IMR-90 (cell line): ENCODE measurements around the gene PTPRN2. TPM values are rescaled to one million over a fixed set of nuclear protein-coding genes. Genes with fewer than 3 reads are reported as not detected.

Experiments used
- ATAC-seq: fragments of 200-7000 bp; cut with Tn5 transposase; 2 replicates; pipeline ENCODE4 v1.9.1; 2020; ENCODE audit warnings: low read depth, mild to moderate bottlenecking, moderate library complexity
- BruUV-seq: library from RNA; stranded (reverse); fragments of 400-500 nt; replicated peaks from 2 replicates; lab custom pipeline; 2021; lab: Mats Ljungman, UMichigan
- CTCF ChIA-PET: fragments of 300-600 bp; formaldehyde crosslinking; extraction: SDS; loops from one replicate; lab custom pipeline; 2021; ENCODE audit warnings: antibody characterized with exemption; lab: Yijun Ruan, JAX
- POLR2A ChIA-PET: fragments of 300-600 bp; sonication (Branson Sonifier 250); formaldehyde crosslinking; loops from one replicate; lab custom pipeline; 2022; ENCODE audit warnings: antibody characterized with exemption; ENCODE audit not compliant: unreplicated experiment; lab: Charles Lee
- DNase-seq: peaks from one replicate; pipeline ENCODE4 v3.0.0; 2013
- H2AFZ ChIP-seq: replicated peaks from 2 replicates; pipeline ENCODE3; 2013; ENCODE audit warnings: low read length, mild to moderate bottlenecking; ENCODE audit not compliant: poor library complexity
- H2AK5ac ChIP-seq: 2 replicates; pipeline ENCODE4 v1.6.1; 2013; ENCODE audit warnings: low read depth, low read length, inconsistent platforms
- H2AK9ac ChIP-seq: replicated peaks from 2 replicates; pipeline ENCODE3; 2013; ENCODE audit warnings: mild to moderate bottlenecking, low read depth, low read length, moderate library complexity; ENCODE audit not compliant: poor library complexity
- H2BK120ac ChIP-seq: 2 replicates; pipeline ENCODE4 v1.6.1; 2013; ENCODE audit warnings: low read depth, low read length, inconsistent platforms
- H2BK15ac ChIP-seq: 3 replicates; pipeline ENCODE4 v1.6.1; 2013; ENCODE audit warnings: low read depth, low read length, inconsistent platforms
- H2BK20ac ChIP-seq: 2 replicates; pipeline ENCODE4 v1.6.1; 2013; ENCODE audit warnings: low read depth, mild to moderate bottlenecking, inconsistent platforms, low read length, moderate library complexity
- H2BK5ac ChIP-seq: 2 replicates; pipeline ENCODE4 v1.6.1; 2013; ENCODE audit warnings: mild to moderate bottlenecking, low read depth, low read length, inconsistent platforms; ENCODE audit not compliant: poor library complexity, severe bottlenecking
- H3K14ac ChIP-seq: replicated peaks from 2 replicates; pipeline ENCODE4 v1.6.1; 2013; ENCODE audit warnings: low read depth, low read length, inconsistent platforms
- H3K18ac ChIP-seq: 2 replicates; pipeline ENCODE4 v1.6.1; 2013; ENCODE audit warnings: low read depth, low read length, control low read depth
- H3K23ac ChIP-seq: 2 replicates; pipeline ENCODE4 v1.6.1; 2013; ENCODE audit warnings: low read depth, low read length, inconsistent platforms
- H3K27ac ChIP-seq: 2 replicates; pipeline ENCODE4 v1.5.1; 2013; ENCODE audit warnings: mild to moderate bottlenecking, control low read depth, low read length; ENCODE audit not compliant: insufficient read depth
- H3K27me3 ChIP-seq: 2 replicates; pipeline ENCODE4 v1.6.1; 2013; ENCODE audit warnings: low read length; ENCODE audit not compliant: control insufficient read depth, insufficient read depth
- H3K36me3 ChIP-seq: 2 replicates; pipeline ENCODE4 v1.6.1; 2013; ENCODE audit warnings: low read length, mixed read lengths; ENCODE audit not compliant: control insufficient read depth, insufficient read depth
- H3K4ac ChIP-seq: 2 replicates; pipeline ENCODE4 v1.6.1; 2013; ENCODE audit warnings: low read depth, low read length, inconsistent platforms
- H3K4me1 ChIP-seq: 2 replicates; pipeline ENCODE4 v1.6.1; 2013; ENCODE audit warnings: low read length, mixed read lengths; ENCODE audit not compliant: control insufficient read depth, insufficient read depth
- H3K4me2 ChIP-seq: 2 replicates; pipeline ENCODE4 v1.6.1; 2013; ENCODE audit warnings: low read depth, mild to moderate bottlenecking, control low read depth, low read length, moderate library complexity
- H3K4me3 ChIP-seq: 2 replicates; pipeline ENCODE4 v1.5.1; 2013; ENCODE audit warnings: low read depth, mild to moderate bottlenecking, control low read depth, low read length, moderate library complexity; ENCODE audit not compliant: insufficient read depth
- H3K56ac ChIP-seq: 2 replicates; pipeline ENCODE4 v1.6.1; 2013; ENCODE audit warnings: low read length, inconsistent platforms; ENCODE audit not compliant: insufficient read depth; ENCODE audit errors: extremely low read depth
- H3K79me1 ChIP-seq, 2 experiments: 2 replicates each; pipeline ENCODE4 v1.6.1; 2013; ENCODE audit warnings: low read length in 2 of 2, inconsistent platforms in 1 of 2, low read depth in 1 of 2
- H3K9ac ChIP-seq: 2 replicates; pipeline ENCODE4 v1.6.1; 2013; ENCODE audit warnings: low read depth, low read length, control low read depth
- H3K9me1 ChIP-seq: 2 replicates; pipeline ENCODE4 v1.6.1; 2013; ENCODE audit warnings: low read length, inconsistent platforms; ENCODE audit not compliant: insufficient read depth
- H3K9me3 ChIP-seq: 2 replicates; pipeline ENCODE4 v1.6.1; 2013; ENCODE audit warnings: low read length; ENCODE audit not compliant: control insufficient read depth, insufficient read depth
- H4K20me1 ChIP-seq: 2 replicates; pipeline ENCODE4 v1.6.1; 2013; ENCODE audit warnings: low read length, inconsistent platforms; ENCODE audit not compliant: insufficient read depth
- H4K5ac ChIP-seq: 2 replicates; pipeline ENCODE4 v1.6.1; 2013; ENCODE audit warnings: mild to moderate bottlenecking, low read depth, low read length, control low read depth
- H4K8ac ChIP-seq, 2 experiments: 2 replicates each; pipeline ENCODE4 v1.6.1; 2013; ENCODE audit warnings: low read depth in 2 of 2, low read length in 2 of 2, control low read depth in 1 of 2, inconsistent platforms in 1 of 2
- H4K91ac ChIP-seq: 2 replicates; pipeline ENCODE4 v1.6.1; 2013; ENCODE audit warnings: low read depth, low read length, inconsistent platforms; ENCODE audit not compliant: insufficient read depth
- BHLHE40 ChIP-seq: fragments of 150-350 bp; IDR thresholded peaks from 2 replicates; pipeline ENCODE4 v1.6.1; 2016; ENCODE audit warnings: mild to moderate bottlenecking, low read depth, low read length
- CEBPB ChIP-seq: IDR thresholded peaks from 2 replicates; pipeline ENCODE4 v1.6.1; 2012; ENCODE audit warnings: low read depth, low read length, improper control_type of control experiment
- CHD1 ChIP-seq: IDR thresholded peaks from 2 replicates; pipeline ENCODE4 v1.6.1; 2012; ENCODE audit warnings: low read depth, low read length, improper control_type of control experiment
- FOS ChIP-seq: fragments of 150-350 bp; IDR thresholded peaks from 2 replicates; pipeline ENCODE4 v1.6.1; 2016; ENCODE audit warnings: low read depth, low read length
- MAFK ChIP-seq: IDR thresholded peaks from 2 replicates; pipeline ENCODE4 v1.6.1; 2012; ENCODE audit warnings: low read depth, low read length, improper control_type of control experiment
- MAZ ChIP-seq: IDR thresholded peaks from 2 replicates; pipeline ENCODE4 v1.6.1; 2012; ENCODE audit warnings: low read depth, mild to moderate bottlenecking, low read length, improper control_type of control experiment, moderate library complexity, borderline replicate concordance
- MXI1 ChIP-seq: IDR thresholded peaks from 2 replicates; pipeline ENCODE4 v1.6.1; 2012; ENCODE audit warnings: low read depth, mild to moderate bottlenecking, low read length, moderate library complexity, borderline replicate concordance
- NFE2L2 ChIP-seq: fragments of 150-350 bp; IDR thresholded peaks from 2 replicates; pipeline ENCODE4 v1.6.1; 2016; ENCODE audit warnings: low read depth, mild to moderate bottlenecking, low read length
- POLR2A ChIP-seq: IDR thresholded peaks from 2 replicates; pipeline ENCODE4 v1.6.1; 2012; ENCODE audit warnings: mild to moderate bottlenecking, low read depth, low read length
- RAD21 ChIP-seq: IDR thresholded peaks from 2 replicates; pipeline ENCODE4 v1.6.1; 2012; ENCODE audit warnings: low read length, improper control_type of control experiment
- RCOR1 ChIP-seq: IDR thresholded peaks from 2 replicates; pipeline ENCODE4 v1.6.1; 2012; ENCODE audit warnings: mild to moderate bottlenecking, low read length, improper control_type of control experiment; ENCODE audit not compliant: insufficient replicate concordance
- RFX5 ChIP-seq: IDR thresholded peaks from 2 replicates; pipeline ENCODE4 v1.8.0; 2012; ENCODE audit warnings: low read depth, mild to moderate bottlenecking, low read length, moderate library complexity
- SMC3 ChIP-seq: fragments of 150-350 bp; IDR thresholded peaks from 2 replicates; pipeline ENCODE4 v1.6.1; 2016; ENCODE audit warnings: low read depth, mild to moderate bottlenecking, antibody characterized with exemption, low read length, moderate library complexity
- WGBS, 2 experiments: methylation state at CpG; one replicate each; pipeline versions ENCODE4 v1.1.5 to v1.1.7; 2013; ENCODE audit warnings: missing lambda C conversion rate in 2 of 2; ENCODE audit not compliant: insufficient read length in 1 of 2; ENCODE audit errors: extremely low coverage in 2 of 2; 5-methylcytosine and 5-hydroxymethylcytosine counted together
- dilution Hi-C: fragments of 300-500 bp; cut with HindIII; formaldehyde crosslinking; loops from one replicate; pipeline ENCODE4 v1.14.3; 2018; ENCODE audit warnings: low sequenced_read_pairs; ENCODE audit not compliant: unreplicated experiment
- in situ Hi-C: fragments of 300-500 bp; cut with MboI; formaldehyde crosslinking; loops from 3 replicates; pipeline ENCODE4 v1.14.3; 2019; ENCODE audit warnings: low sequenced_read_pairs, inconsistent platforms, mixed read lengths
- intact Hi-C: fragments of 100-400 bp; cut with micrococcal nuclease; formaldehyde crosslinking; loops from 2 replicates; pipeline ENCODE4 v1.10.0; 2022
- polyA plus RNA-seq, 3 experiments: library from polyadenylated mRNA; depleted of rRNA; stranded (reverse); fragments of >200 nt; gene quantifications; 2 replicates each; pipeline ENCODE4 v1.2.3, GENCODE V29; 2012; ENCODE audit warnings: low replicate concordance in 1 of 3
- total RNA-seq: library from RNA; depleted of rRNA; stranded (reverse); fragments of >200 nt; gene quantifications from 2 replicates; pipeline ENCODE4 v1.2.3, GENCODE V29; 2012
- TF ChIP-seq, protein P1 (sequence below): fragments of 150-350 bp; IDR thresholded peaks from 2 replicates; pipeline ENCODE4 v1.6.1; 2016; ENCODE audit warnings: low read depth, mild to moderate bottlenecking, low read length, moderate library complexity, borderline replicate concordance
- TF ChIP-seq, protein P2 (sequence below): conservative IDR thresholded peaks from 2 replicates; pipeline ENCODE4 v1.5.1; 2012; ENCODE audit warnings: mild to moderate bottlenecking, low read depth, low read length, improper control_type of control experiment
- TF ChIP-seq, protein P3 (sequence below): fragments of 150-350 bp; IDR thresholded peaks from 2 replicates; pipeline ENCODE4 v1.6.1; 2017; ENCODE audit warnings: mild to moderate bottlenecking, antibody characterized with exemption, low read length, low read depth

Gene PTPRN2
- total and polyA plus RNA-seq, 2 of the 4 experiments (the other 2 are of a cell fraction), result 0.03 TPM; not detected in 1

DNA sequence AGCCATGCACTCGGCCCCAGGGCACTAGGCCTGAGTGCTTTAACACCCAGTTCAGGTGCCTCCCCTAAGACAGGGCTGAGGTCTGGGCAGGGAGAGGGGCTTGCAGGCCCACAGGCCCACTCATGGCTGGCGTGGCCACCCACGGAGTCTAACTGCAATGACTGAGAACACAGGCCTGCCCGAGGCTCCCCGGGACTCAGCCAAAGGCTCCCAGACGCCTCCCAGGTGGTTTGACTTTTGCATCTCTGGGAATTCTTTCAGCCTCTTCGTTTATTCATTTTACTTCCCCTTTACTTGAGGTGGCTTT lies 37.3 kb downstream of the PTPRN2 start:
- no peaks in the 10 kb centered on the region for H3K27me3 ChIP-seq
- 33% methylated on average over 3 of the region's 7 CpGs; no CpG with 5 or more reads in 1 of the 2 experiments for WGBS, 2 experiments
- H3K27ac ChIP-seq, result no peak overlapping the region
- CTCF ChIA-PET, result no interaction called here
- no peak overlapping the region for H3K4ac ChIP-seq
- H3K14ac ChIP-seq, result no peak overlapping the region
- no peak overlapping the region for H3K9ac ChIP-seq
- H2BK5ac ChIP-seq, result no peak overlapping the region
- dilution Hi-C loops, result no loop called here
- no peaks in the 10 kb centered on the region for H3K4me1 ChIP-seq
- no peak overlapping the region for H3K56ac ChIP-seq
- H3K36me3 ChIP-seq, result no peaks in the 10 kb centered on the region
- H3K9me3 ChIP-seq, result peaks cover 48% of the 10 kb centered on the region
- no peak overlapping the region for H2BK20ac ChIP-seq
- no peak overlapping the region for H3K18ac ChIP-seq
- no peak overlapping the region for H4K8ac ChIP-seq
- no peak overlapping the region for H3K4me2 ChIP-seq
- H2AK5ac ChIP-seq, result no peak overlapping the region
- no peak overlapping the region for H2BK120ac ChIP-seq
- no peaks in the 10 kb centered on the region for H3K79me1 ChIP-seq
- ATAC-seq, result no peak
- H3K23ac ChIP-seq, result no peak overlapping the region
- no peak overlapping the region for H3K4me3 ChIP-seq
- H4K20me1 ChIP-seq, result no peaks in the 10 kb centered on the region
- intact Hi-C loops, result no loop called here
- no peak overlapping the region for H2AFZ ChIP-seq
- no peak overlapping the region for H2BK15ac ChIP-seq
- no TSS peak for BruUV-seq
- no peak overlapping the region for H4K5ac ChIP-seq
- no peaks in the 10 kb centered on the region for H3K9me1 ChIP-seq
- H4K91ac ChIP-seq, result no peak overlapping the region
- no peak for DNase-seq
- no peak for TF ChIP-seq MAFK
- no peak for TF ChIP-seq MAZ
- TF ChIP-seq RFX5, result no peak
- TF ChIP-seq, protein P1, sequence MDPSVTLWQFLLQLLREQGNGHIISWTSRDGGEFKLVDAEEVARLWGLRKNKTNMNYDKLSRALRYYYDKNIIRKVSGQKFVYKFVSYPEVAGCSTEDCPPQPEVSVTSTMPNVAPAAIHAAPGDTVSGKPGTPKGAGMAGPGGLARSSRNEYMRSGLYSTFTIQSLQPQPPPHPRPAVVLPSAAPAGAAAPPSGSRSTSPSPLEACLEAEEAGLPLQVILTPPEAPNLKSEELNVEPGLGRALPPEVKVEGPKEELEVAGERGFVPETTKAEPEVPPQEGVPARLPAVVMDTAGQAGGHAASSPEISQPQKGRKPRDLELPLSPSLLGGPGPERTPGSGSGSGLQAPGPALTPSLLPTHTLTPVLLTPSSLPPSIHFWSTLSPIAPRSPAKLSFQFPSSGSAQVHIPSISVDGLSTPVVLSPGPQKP, result no peak
- TF ChIP-seq CHD1, result no peak
- no peak for TF ChIP-seq FOS
- TF ChIP-seq POLR2A, result no peak
- TF ChIP-seq CEBPB, result no peak
- no peak for TF ChIP-seq RAD21
- TF ChIP-seq NFE2L2, result no peak
- TF ChIP-seq, protein P2, sequence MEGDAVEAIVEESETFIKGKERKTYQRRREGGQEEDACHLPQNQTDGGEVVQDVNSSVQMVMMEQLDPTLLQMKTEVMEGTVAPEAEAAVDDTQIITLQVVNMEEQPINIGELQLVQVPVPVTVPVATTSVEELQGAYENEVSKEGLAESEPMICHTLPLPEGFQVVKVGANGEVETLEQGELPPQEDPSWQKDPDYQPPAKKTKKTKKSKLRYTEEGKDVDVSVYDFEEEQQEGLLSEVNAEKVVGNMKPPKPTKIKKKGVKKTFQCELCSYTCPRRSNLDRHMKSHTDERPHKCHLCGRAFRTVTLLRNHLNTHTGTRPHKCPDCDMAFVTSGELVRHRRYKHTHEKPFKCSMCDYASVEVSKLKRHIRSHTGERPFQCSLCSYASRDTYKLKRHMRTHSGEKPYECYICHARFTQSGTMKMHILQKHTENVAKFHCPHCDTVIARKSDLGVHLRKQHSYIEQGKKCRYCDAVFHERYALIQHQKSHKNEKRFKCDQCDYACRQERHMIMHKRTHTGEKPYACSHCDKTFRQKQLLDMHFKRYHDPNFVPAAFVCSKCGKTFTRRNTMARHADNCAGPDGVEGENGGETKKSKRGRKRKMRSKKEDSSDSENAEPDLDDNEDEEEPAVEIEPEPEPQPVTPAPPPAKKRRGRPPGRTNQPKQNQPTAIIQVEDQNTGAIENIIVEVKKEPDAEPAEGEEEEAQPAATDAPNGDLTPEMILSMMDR, result no peak
- TF ChIP-seq SMC3, result no peak
- no peak for TF ChIP-seq MXI1
- TF ChIP-seq, protein P3, sequence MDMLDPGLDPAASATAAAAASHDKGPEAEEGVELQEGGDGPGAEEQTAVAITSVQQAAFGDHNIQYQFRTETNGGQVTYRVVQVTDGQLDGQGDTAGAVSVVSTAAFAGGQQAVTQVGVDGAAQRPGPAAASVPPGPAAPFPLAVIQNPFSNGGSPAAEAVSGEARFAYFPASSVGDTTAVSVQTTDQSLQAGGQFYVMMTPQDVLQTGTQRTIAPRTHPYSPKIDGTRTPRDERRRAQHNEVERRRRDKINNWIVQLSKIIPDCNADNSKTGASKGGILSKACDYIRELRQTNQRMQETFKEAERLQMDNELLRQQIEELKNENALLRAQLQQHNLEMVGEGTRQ, result no peak
- TF ChIP-seq RCOR1, result no peak
- TF ChIP-seq BHLHE40, result no peak
- in situ Hi-C loops, result no loop called here
- POLR2A ChIA-PET, result no interaction called here
- no peak overlapping the region for H2AK9ac ChIP-seq
